H1 (cell line): ENCODE measurements around the gene ZC3H7B.

ENCODE experiments used
- CEBPB ChIP-seq: IDR thresholded peaks from 2 replicates; pipeline ENCODE4 v1.6.1; 2012; ENCODE audit warnings: low read depth, low read length
- CREB1 ChIP-seq: IDR thresholded peaks from 2 replicates; pipeline ENCODE4 v1.6.1; 2012; ENCODE audit warnings: inconsistent platforms
- CTCF ChIP-seq, 3 experiments: IDR thresholded peaks; 1 replicate in 2 of 3; 2 replicates in 1 of 3; pipeline versions ENCODE4 v1.5.1 to v1.6.1; 2011; ENCODE audit warnings: low read length in 3 of 3, mild to moderate bottlenecking in 3 of 3, inconsistent platforms in 2 of 3, low read depth in 1 of 3, moderate library complexity in 1 of 3; ENCODE audit not compliant: insufficient read depth in 1 of 3; ENCODE audit errors: control extremely low read depth in 1 of 3
- EZH2 ChIP-seq: fragments of 200-600 bp; sonication (generic); IDR thresholded peaks from 2 replicates; pipeline ENCODE4 v1.7.1; 2012; ENCODE audit warnings: low read depth, mild to moderate bottlenecking, moderate library complexity, low read length, inconsistent platforms; ENCODE audit not compliant: severe bottlenecking
- HDAC6 ChIP-seq: IDR thresholded peaks from one replicate; pipeline ENCODE4 v1.7.1; 2012; ENCODE audit warnings: low read depth, mild to moderate bottlenecking, inconsistent platforms, low read length, moderate library complexity
- POLR2A ChIP-seq, 2 experiments: IDR thresholded peaks; 1 replicate in 1 of 2; 2 replicates in 1 of 2; pipeline ENCODE4 v1.6.1; 2011; ENCODE audit warnings: low read depth in 2 of 2, low read length in 2 of 2, mild to moderate bottlenecking in 2 of 2; ENCODE audit errors: control extremely low read depth in 1 of 2
- POLR2AphosphoS5 ChIP-seq: IDR thresholded peaks from 2 replicates; pipeline ENCODE4 v1.6.1; 2011; ENCODE audit warnings: low read depth, low read length
- TAF7 ChIP-seq: optimal IDR thresholded peaks from 2 replicates; pipeline ENCODE3; 2011; ENCODE audit warnings: low read depth, mild to moderate bottlenecking, inconsistent platforms, low read length, moderate library complexity, borderline replicate concordance
- TCF12 ChIP-seq: IDR thresholded peaks from 2 replicates; pipeline ENCODE4 v1.6.1; 2011; ENCODE audit warnings: low read depth, mild to moderate bottlenecking, low read length

GRCh38 chr22:41252365-41252764 is 49.0 kb upstream of the ZC3H7B start:
- TF ChIP-seq EZH2 (no peak), CTCF (IDR thresholded peaks at IDR 0.05; ENCODE audit: control extremely low read depth in 1 of 3, insufficient read depth in 1 of 3, low read depth in 1 of 3, low read length in 3 of 3) (no peak), TCF12 (no peak), POLR2A (IDR thresholded peaks at IDR 0.05; ENCODE audit: control extremely low read depth in 1 of 2, low read depth in 2 of 2, low read length in 2 of 2) (no peak), CEBPB (no peak), POLR2AphosphoS5 (no peak), CREB1 (no peak), HDAC6 (no peak), TAF7 (no peak)
